Diencephalon (tissue), 1 donor: ENCODE results near the gene NDUFS4. TPM values are rescaled to one million over a fixed set of nuclear protein-coding genes. Genes with fewer than 3 reads are reported as not detected.

Source experiments
- total RNA-seq: library from RNA; depleted of rRNA; stranded (reverse); fragments of >200 nt; gene quantifications from one replicate; pipeline ENCODE4 v1.2.3, GENCODE V29; 2014

NDUFS4 gene
- total RNA-seq, result 131 TPM

GRCh38 chr5:53560506-53561191 is at the start of gene NDUFS4:
Gene NDUFS4 (plus strand): TSS chr5:53560639. CDS start chr5:53560663, 24 bp downstream.

Other genes starting within 250 kb of the NDUFS4 start
- 4.4 TPM for gene FST, start 80.0 kb upstream of the NDUFS4 start, total RNA-seq